ENCODE data around the gene SORCS3. TPM values are rescaled to one million over a fixed set of nuclear protein-coding genes. Genes with fewer than 3 reads are reported as not detected.

SORCS3 gene
- total RNA-seq, 1 donor from 2014 or later, result 0.10 TPM

DNA sequence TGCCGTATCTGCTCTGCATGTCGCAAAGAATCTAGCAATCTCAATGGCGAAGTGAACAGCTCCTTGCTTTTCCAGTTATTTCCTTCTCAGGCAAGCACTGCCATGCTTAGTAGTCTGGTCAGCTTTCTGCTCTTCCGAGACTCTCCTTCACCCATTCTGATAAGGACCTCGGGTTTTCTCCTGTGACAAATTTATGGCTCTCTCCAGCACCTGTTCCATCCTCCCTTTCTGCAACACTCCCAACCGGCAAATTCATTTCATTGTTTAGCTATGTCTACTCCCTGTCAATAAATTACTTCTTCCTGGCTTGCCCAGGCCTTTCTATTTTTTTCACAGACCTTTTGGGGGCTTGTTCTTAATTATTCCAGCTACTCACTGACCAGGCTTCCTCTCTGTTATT lies 252.6 kb downstream of the SORCS3 start:
- DNase-seq (no peak), ATAC-seq (no peak)
- intact Hi-C loops (cut with micrococcal nuclease), result no loop called here

DNA sequence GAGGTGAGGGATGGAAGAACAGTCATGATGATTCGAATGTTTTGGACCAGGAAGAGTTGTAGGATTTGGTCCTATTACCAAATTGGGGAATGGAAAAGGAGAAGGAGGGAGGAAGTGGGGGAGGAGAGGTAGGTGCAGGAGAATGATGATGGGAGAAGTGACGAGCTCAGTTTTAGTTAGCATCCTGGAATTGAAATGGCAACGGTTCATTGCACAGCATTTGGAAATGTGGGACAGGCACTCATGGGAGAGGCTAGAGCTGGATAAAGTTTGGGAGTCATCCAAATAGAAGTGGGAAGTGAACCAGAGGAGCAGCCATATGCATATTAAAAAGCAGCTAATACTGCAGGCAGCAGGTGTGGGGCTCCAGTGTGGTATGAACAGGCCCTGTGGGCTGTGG lies 253.6 kb downstream of the SORCS3 start:
- ATAC-seq (no peak), DNase-seq (no peak)
- intact Hi-C loops (cut with micrococcal nuclease), result no loop called here

DNA sequence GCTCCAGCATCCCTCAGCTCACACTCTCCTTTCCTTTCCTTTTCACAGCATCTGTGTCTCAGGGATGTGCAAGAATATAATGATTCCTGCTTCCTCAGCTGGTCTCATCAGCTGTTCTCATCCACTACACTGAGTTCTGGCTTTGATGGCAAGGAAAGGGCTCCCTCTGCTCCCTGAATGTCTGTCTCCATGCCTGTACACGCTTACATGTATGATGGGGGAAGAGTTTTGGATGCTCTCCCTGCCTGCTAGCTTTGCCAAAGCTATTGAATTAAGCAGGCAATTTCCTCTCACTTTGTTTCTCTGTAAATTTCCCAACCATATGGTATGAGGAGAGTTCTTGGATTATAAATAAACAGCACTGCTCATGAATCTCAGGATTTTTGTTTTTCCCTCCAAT lies 254.5 kb downstream of the SORCS3 start:
- DNase-seq (no peak), ATAC-seq (no peak)
- intact Hi-C loops (cut with micrococcal nuclease), result no loop called here

DNA sequence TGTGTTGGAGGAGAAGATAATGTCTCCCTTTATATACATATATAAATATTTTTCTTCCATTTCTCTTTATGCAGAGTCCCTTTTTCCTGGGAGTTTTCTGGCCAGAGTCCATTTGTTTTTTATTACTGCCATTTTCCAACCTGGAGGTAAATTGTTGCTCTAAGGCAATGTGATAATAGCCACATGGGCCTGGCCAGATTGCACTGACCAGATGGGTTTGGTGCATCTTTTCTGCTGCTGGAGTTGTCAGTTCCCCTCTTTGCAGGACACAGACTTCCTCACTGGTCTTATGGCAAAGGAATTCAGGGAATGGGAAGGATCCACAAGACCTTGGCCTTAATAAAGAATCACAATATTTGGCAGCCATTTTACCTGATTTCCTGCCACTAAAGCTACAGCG lies 254.9 kb downstream of the SORCS3 start:
- DNase-seq (no peak), ATAC-seq (no peak)
- intact Hi-C loops (cut with micrococcal nuclease), result no loop called here

DNA sequence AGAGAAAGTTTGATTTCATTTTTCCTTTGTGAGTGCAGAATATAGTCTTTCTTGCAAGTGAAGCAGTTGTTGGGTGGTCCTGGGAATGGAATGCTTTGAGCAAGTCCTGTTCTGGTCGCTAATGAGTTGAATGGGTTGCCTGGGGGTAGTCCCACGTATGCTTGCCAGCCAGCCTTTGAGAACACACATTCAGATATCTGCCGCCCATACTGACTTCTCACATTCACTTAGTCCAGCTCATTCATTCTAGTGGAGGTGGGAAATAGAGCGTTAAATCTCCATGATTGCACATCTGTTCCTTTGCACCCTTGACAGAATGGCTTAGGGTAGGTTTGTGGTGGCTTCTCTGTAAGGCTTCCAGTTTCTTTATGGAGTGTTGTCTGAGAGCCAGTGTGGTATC lies 256.6 kb downstream of the SORCS3 start:
- intact Hi-C loops (cut with micrococcal nuclease), result no loop called here
- DNase-seq, result no peak
- ATAC-seq, result no peak

DNA sequence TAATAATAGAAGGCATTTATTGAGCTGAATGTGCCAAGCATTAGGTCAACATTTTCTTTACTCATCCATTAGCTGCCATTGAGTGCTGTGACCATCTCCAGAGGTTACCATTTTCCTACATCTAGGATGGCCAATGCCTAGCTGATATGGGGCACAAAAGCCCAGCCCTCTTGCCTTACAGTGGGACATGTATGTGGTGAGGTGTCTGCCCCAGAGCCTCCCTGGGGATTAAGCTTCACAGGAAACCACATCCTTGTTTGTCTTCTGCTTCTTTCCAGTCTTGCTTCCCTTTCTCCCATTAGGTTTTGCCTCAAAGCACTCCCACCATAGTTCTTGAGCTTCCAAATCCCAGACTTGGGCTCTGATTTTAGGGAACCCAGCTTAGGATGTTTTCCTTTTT lies 258.7 kb downstream of the SORCS3 start:
- intact Hi-C loops (cut with micrococcal nuclease), result no loop called here
- ATAC-seq (no peak), DNase-seq (no peak)

DNA sequence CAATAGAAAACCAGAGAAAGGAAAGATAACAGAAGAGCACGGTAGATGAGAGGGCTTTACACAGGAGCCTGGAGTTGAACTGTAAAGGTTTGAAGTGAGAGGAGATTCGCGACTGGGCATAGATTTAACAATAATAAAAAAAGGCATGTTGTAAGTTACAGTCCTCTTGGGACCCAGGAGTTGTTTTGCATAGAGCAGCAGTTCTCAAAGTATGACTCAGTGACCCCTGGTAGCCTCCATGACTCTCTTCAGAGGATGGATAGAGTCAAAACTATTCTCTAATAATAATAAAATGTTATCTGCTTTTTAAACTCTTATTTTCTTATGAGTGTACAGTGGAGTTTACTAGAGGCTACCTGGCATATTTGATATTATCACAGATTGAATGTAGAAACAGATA lies 262.3 kb downstream of the SORCS3 start:
- DNase-seq, result no peak
- intact Hi-C loops (cut with micrococcal nuclease), result no loop called here
- no peak for ATAC-seq

DNA sequence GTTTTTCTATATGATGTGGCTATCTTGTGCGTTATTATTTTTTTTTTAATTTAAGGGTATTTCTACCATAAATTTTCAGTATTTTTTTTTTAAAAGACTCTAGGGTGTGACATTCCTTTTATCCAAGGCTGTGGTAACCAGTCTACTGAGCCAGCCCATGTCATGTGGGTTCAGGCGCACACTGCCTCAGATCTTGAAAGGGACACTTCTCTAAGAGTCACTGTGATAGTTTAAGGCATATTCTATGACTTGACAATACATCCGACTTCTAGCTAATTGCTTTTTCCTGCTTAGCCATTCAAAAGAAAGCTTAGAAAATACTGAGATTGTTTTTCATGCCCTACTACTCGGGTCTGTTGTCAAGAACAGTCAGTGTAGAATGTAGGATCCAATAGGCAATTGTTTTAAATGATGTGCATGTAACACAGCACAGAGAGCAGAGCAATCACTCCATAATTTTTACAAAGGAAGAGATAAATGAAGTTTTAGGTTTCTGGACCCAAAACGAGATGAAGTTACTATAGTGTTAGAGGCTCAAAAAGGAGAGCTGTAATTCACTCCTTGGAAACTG lies 263.7 kb downstream of the SORCS3 start:
- ATAC-seq (no peak), DNase-seq (no peak)
- intact Hi-C loops (cut with micrococcal nuclease), result no loop called here

DNA sequence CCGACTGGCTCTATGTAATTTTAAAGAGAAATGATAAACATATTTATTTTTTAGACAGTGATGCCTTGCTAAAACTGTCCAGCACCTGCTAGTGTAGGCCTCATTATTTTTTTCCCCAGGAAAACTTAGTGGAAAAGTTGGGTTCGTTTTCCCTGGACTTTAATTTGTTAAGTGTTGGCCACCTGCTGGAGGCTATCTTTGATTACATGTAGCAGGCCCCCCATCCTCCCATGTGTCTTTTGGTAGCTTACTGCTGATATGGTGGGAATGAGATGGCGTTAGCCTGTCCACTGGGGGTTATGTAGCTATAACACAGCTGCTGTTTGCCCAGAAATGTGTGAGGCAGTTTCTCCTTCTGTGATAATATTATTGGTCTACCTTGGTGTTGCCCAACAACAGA lies 265.0 kb downstream of the SORCS3 start:
- DNase-seq (no peak), ATAC-seq (no peak)
- intact Hi-C loops (cut with micrococcal nuclease), result no loop called here

DNA sequence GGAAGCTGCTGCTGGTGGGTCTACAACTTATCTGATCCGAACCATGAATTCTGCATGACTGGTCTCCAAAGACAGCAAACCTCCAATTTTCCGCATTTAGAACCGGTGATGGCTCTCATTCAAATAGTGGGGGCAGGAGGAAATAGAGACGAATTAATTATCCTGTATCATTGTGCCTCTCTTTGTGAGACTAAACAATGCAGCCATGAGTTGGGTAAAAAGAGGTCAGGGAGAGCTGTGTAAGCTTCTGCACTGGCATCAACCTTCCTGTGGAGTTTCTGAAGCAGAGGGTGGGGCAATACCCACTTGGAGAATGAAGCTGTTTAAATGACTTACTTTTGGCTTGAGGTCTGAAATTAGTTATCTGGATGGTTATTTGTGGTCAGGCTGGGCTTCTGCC lies 266.4 kb downstream of the SORCS3 start:
- ATAC-seq (no peak), DNase-seq (no peak)
- intact Hi-C loops (cut with micrococcal nuclease), result no loop called here

DNA sequence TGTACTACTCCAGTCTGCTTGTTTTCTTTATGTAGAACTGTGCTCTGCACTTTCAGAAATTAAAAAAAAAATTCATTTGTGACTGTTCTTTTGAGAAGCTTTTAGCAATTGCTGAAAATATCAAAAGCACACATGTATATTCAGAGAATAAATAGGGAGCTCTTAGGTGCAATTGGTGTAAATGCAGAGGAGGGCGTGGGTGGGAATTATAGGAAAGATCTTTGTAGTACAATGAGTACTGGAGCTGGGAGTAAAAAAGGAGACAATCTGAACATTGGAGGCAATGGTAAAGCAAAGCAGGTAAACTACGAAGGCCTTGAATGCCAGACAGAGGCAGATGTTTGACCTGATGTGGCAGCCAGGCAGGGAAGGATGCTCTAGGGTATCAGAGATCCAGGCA lies 267.5 kb downstream of the SORCS3 start:
- no peak for DNase-seq
- intact Hi-C loops (cut with micrococcal nuclease), result no loop called here
- no peak for ATAC-seq

DNA sequence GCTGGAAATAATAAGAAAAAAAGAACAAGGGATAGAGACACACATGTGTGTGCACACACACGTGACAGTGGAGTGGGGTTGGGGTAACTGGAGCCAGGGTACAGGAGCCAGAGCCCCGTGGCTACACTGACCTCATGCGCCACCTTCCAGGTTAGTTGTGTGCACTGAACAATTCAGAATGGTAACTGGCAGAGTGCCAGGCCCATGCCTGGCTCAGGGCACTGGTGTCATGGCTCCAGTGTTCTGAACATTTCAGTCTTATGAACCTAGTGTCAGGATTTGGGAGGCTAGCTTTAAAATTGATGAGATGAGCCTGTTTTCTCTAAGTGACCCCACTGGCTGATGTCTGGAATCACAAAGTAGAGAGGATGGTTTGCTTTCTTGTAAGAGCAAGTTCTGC lies 269.6 kb downstream of the SORCS3 start:
- ATAC-seq, result no peak
- intact Hi-C loops (cut with micrococcal nuclease), result no loop called here
- DNase-seq, result peak; percentile 25

DNA sequence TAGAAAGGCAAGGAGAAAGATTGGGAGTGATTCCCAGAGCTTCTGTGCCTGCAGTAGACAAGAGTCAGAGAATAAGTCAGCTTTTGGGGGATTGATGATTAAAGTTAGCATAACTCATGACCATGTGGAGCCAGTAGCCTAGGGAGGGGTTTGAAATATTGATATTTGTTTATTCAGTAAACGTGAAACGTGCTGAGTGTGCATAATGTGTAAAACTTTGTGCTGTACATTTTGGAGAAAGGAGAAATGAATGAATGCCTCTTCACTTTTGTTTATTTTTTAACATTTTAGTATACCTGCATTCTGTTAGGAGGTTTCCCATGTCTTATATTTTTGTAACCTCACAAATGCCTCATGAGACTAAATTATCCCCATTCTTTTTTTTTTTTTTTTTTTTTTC lies 272.3 kb downstream of the SORCS3 start:
- DNase-seq, result no peak
- intact Hi-C loops (cut with micrococcal nuclease), result no loop called here
- ATAC-seq, result no peak

DNA sequence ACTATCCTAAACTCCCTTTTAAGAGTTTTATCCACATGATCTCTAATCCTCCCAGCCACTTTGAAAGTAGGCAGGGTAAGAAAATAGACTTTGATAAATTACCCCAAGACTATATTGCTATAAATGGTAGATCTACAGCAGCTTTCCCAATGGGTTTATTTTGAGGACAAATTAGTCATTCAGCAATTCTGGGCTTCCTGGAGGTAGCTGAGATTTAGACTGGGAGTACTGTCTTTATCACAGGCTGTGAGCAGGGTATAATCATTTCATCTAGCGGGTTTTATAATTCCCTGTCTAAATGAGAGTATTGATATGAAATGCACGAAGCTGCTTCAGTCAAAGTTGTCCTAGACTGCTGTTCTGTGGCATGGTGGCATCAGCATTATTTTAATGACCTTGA lies 279.4 kb downstream of the SORCS3 start:
- intact Hi-C loops (cut with micrococcal nuclease), result no loop called here
- ATAC-seq (no peak), DNase-seq (no peak)

DNA sequence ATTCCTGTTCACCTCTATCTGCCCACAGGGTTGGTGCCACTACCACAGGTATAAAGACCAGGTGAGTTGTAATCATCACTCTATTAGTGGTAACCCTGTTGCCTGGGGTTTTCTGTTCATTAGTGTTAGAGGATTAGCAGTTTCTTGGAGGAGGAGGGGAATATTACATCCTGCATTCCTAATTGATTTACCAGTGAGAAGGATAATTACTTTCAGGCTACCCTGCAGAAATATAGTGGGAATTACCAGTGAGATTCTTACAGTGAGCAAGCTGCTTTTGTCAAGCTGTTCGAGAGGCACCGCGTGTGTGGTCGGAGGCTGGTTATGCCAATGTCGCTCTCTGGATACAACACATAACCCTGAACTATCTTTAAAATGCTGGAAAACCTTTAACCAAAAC lies 280.7 kb downstream of the SORCS3 start:
- intact Hi-C loops (cut with micrococcal nuclease), result no loop called here
- no peak for DNase-seq
- no peak for ATAC-seq

DNA sequence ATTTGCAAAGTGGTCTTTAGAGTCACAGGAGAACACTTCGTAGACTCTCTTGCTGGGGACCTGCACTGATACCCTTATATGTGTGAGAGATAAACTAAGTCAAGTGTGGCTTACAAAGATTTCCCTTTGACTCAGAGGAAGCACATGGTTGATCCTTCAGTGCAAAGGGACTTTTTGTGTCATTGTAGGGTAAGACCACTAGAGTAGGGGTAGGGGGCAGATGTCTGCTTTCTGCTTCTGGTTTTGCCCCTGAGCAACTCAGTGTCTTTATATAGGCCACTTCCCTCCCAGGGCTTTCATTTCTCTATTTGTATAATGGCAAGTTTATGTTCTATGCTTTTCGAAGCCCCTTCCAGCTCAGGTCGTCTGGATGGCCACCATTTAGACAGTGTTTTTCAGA lies 281.7 kb downstream of the SORCS3 start:
- intact Hi-C loops (cut with micrococcal nuclease), result no loop called here
- DNase-seq (no peak), ATAC-seq (no peak)

DNA sequence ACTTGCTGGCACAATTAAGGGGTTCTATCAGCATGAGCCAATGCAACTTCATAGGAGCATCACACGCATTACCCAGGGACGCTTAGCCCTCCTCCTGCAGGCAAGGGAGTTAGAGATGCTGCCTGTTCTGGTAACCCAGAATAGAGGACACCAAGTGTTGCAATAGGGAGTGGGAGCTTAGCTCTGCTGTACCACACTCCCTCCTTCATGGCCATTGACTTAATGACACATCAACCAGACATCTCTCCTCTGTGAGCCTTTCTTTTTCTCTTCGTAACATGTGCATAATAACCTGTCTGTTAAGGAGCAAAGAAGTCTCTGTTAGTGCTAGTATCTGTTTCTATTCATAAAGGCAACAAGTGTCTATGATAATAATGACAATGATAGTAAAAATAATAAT lies 282.4 kb downstream of the SORCS3 start:
- no peak for DNase-seq
- intact Hi-C loops (cut with micrococcal nuclease), result no loop called here
- ATAC-seq, result no peak

DNA sequence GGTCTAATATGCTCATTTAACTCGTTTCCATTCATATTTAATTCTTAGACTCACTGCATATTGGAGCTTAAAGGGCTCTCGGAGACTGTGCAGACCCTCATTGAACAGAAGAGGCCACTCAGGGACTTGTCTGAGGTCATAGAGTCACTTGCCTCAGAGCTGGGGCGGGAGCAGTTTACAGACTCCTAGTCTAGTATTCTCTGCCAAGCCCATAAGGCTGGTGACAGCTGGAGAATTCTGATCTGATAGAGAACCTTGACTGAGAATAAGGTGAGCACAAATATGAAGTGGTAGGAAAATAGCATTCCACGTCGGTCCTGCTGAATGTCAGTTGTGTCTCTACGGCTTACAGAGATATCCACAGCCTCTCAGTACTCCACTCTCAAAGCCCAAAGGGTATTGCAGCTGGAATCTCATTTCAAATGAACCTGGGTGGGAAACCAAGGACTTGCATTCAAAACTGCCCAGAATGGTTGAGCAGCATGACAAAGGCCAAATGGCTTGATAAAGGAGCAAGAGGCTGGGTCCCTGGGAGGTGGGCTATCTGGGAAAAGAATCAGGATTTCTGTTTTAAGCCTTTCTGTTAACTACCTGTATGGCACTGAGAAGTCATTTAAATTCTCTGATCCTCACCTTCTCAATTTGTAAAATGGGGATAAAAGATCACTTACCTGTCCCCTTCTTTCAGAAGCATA lies 283.2 kb downstream of the SORCS3 start:
- intact Hi-C loops (cut with micrococcal nuclease), result no loop called here
- ATAC-seq (no peak), DNase-seq (no peak)

DNA sequence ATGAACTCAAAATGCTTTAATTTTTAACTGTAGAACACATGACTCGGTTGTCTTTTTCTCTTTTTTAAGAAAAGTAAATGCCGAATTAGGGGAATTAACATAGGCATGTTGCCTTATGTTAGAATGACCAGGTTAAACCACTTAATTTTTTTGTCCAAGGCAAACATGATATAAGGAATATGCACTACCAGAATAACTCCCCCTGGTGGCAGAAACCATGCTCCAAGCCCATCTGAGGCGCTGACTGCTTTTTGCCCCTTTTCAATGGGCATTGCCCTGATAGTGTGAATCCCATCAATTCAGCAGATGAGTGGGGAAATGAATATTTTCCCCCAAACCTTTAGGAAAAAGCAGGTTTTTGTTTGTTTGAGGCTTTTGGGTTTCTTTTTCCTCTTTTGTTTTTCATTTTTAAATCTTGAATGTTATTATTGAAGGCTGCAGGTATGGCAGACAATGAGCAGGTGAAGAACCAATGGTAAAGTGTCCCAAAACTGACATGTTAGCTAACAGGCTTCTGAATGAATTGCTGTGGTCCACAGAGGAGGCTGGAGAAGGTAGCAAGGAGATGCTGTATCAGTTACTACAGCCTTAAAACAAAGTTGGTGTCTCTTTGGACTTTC lies 284.3 kb downstream of the SORCS3 start:
- ATAC-seq, result no peak
- intact Hi-C loops (cut with micrococcal nuclease), result no loop called here
- no peak for DNase-seq

DNA sequence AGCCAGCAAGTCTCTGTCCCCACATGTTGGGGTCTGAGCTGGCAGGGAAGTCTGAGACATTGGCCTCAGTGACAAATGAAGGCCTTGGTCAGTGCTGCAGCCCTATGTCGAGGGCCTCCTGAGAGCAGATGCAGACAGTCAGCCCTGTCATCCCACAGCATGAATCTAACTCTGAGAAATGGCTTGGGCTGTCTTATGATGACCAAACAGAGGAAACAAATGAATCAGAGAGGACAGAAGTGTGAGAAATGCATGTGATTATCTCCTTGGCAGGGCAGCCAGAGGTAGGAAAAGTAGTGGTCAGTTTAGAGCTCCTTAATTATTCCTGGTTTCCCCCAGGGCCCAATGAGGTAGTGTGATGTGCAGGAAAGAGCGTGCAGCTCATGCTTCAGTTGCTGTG lies 287.6 kb downstream of the SORCS3 start:
- no peak for ATAC-seq
- intact Hi-C loops (cut with micrococcal nuclease), result no loop called here
- DNase-seq, result no peak

DNA sequence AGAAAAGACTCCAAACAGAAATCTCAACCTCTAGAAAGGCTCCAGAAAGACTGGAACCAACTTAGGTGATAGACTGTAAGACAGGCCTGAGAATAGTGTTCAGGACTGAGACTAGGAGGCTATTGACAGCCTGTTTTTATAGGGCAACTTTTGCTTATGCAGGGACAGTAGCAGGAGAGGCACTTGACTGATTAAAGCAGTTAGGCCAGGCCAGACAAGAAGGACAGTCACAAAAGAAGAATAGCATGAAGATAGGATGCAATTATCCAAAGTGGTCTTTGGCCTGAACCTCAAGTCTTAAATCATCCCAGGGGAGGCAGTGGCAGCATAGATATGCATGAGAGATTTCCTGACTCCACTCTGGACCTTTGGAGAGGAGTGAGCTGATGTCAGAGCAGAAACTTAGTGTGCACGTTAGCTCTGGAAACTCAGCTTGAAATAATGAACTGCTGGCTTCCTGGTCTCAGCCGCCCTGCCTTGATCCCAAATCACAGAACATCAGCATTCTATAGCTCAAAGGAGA lies 290.6 kb downstream of the SORCS3 start:
- no peak for ATAC-seq

More for the DNA sequence above, 290.6 kb downstream of the SORCS3 start:
- no peak for DNase-seq
- intact Hi-C loops (cut with micrococcal nuclease), result no loop called here
